ENCODE data around the gene NEK5. TPM values are rescaled to one million over a fixed set of nuclear protein-coding genes. Genes with fewer than 3 reads are reported as not detected.
A peak's percentile ranks its signal among the peaks of the same experiment; 100 is the strongest.
"Not testable (repeated sequence)": the region's sequence is repeated elsewhere in the genome, so short reads cannot be mapped to it uniquely, and the experiment has no call there.

The NEK5 gene
- total RNA-seq, 1 donor from 2014 or later = 0.94 TPM

DNA sequence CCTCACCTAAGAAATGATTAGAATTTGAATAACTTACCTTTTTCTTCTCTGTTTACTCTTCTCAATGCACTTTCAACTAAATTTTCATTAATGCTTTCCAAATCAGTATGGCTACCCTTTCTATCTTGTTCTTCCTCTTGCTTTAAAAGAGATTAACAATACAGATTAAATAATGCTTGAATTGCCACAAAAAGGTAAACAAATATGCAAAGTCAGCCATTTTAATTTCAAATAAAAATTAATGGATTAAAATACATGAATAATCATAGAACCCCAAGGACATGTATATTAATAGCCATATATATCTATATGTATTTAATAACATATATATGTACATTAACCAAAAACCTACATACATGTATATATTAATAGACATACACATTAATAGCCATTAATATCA lies 7.9 kb upstream of the NEK5 start:
- no peak for DNase-seq

DNA sequence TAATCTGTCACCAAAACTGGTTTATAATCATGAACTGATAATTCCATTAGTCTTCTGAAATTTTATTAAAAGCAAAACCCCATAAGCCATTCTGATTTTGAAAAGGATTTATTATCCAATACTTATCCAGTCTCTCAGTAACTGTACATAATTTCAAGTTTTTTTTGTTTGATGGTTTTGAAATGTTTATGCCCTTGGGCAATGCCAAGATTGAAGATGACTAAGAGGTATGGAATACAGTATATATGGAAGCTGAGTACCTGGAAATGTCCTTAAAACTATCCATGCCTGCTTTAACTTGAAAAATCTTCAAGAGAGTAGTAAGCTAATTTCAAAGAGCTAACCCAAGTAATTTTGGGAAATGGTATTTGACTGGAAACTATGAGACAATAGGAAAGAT lies 1.8 kb upstream of the NEK5 start:
- no peak for DNase-seq

DNA sequence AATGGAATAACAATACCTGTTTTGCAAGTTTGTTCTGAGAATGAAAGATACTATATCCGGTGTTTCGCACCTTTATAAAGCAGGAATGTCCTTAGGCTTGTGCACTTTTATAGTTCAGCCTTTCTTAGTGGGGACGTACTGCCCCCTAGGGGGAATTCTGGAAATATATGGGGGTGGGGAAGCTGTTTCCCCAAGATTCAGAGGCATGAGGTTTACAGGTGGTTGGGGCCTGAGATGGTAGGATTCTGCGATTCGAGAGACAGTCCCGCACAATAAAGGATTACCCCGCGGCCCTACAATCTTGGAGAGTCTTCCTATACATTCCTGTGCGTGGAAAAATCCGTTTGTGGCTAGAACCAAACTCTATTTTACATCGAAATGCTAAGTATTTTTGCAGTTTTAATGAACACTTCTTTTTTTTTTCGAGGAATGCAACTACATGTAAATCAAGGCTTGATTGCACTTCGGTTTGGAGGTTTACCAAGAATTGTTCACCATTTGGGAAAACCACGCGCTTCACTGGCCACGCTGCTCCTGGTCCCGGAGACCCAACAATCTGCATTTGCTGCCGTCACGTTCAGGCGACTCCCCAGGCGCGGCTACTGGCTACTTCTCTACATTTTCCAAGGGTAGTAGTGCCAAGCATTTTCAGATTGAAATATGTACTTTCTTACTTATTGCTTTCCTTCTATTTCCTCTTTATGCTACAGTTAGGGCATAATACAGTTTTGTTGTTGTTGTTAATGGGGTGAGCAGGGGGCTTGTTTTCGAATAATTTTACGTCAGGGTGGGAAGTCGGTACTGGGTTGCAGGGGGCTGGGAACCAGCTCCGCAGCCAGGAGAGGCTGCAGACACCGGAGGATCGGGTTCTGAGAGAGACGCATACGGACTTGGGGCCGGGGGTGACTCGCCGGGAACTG lies 830 bp downstream of the NEK5 start:
- peak; percentile 10 for DNase-seq

DNA sequence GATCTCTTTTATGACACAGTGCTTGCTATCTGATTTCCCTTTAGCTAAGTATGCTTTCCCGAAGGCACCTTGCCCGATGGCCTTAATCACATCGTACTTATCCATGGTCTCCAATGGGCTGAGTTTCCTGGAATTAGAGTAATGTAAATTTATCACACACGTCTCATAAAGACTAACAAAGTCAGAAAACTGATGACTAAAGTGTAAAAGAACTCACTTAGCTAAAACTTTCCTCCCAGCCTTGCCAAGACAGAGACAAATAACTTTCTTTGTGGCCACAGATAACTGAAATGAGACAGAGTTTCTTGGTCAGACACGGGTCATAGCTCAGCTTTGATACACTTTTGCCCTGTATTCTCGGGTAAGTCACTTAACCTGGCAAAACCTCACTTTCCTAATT lies 1.5 kb downstream of the NEK5 start:
- DNase-seq = no peak

DNA sequence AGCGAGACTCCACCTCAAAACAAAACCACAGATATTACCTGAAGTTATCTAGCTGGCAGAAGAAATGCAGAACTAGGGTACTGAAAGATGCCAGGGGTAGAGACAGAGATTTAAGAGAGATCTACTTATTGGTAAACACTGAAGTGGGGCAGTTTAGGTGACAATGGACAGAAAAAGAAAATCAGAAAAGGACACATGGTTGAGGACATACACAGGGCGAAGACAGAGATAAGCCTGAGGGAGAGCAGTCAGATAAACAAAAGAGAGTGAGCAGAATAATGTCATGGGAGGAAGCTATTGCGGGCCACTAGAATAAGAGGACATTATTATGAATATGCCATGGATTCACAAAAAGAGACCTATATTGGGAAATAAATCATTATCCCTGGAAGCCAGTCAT lies 3.3 kb downstream of the NEK5 start:
- no peak for DNase-seq

DNA sequence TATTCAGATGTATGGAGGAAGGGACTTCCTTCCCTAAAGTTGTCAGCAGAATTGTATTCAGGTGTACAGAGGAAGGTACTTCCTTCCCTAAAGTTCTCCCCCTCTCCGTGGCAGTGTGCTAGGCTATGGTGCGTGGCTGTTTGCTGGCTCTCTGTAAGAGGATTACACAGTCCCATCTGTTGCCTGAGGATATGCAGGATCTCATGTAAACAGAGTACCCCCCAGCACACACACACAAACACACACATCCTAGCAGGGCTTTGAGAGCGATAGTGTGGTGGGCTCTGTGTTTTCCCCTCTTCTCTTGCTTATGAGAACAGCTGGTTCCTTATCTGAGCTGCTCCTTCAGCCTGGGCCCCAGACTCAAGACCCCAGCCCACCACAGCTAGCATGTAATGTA lies 10.3 kb downstream of the NEK5 start:
- no peak for DNase-seq

DNA sequence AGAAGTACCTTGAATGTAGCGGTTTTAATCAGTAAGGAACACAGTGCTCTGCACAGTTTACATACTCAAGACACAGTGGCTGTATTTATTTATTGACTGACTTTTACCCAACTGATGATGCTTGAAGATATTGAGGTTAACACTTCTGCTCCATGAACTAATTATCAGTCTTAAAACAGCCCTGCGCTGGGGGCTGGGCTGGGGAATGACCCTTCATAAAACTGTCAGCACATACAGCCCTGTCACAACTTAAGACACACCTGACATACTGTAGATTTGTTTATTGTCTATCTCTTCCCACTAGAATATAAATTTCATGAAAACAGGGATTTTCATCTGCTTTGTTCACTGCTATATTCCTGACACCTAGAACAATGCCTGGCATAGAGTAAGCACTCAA lies 10.8 kb downstream of the NEK5 start:
- no peak for DNase-seq

DNA sequence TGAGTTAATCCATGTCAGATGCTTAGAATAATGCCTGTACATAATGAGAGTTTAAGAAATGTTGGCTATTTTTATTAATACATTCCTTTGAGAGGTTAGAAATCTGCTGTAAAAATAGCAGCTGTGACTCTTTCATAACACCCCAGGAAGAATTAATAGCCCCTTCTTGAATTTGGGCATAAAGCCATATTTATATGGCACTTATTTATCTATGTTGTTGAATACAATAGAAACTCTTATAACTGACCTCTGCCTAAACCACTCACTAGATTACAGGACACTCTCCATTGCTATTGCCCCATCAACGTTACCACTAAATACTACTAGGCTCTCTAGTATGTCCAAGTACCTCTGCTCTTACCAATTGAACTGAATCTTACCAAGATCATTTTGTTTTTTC lies 16.3 kb downstream of the NEK5 start:
- DNase-seq = no peak

DNA sequence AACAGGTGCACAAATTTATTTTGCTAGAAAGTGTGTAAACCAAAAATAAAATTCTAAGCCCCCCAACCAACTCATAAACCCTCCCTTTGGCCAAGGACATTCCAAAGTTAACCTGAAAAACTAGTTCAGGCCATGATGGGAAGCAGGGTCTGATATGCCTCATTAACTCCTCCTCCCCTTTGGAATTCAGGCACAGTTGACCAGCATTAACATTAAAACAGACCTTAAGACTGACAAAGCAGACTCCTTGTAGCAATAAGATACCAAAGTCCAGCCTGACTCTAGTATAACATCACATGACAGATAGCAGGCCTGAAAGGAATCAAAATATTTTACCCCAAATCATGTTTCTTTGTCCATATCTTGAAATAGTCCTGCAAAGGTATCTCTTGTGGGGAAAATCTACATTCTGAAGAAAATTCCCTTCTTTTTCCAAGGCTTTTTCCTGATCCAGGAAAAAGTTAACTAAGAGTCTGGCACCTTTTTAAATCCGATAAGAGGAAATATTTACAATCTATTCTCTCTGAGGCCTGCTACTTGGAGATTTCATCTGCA lies 19.7 kb downstream of the NEK5 start:
- no peak for DNase-seq

DNA sequence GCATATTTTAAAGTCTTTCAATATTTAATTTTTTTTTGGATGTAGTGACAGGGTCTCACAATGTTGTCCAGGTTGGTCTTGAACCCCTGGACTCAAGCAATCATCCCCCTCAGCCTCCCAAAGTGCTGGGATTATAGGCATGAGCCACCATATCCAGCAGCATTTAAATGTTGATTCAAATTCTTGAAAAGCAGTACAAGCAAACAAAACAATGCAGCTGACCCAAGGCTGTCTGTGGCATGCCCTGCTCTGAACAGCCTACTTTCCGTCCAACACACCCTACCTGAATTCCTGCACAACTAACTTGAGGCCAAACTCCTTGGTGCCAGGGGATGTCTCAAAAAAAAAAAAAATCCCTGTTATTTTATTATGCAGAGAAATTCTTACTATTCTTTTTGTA lies 23.0 kb downstream of the NEK5 start:
- DNase-seq = no peak

DNA sequence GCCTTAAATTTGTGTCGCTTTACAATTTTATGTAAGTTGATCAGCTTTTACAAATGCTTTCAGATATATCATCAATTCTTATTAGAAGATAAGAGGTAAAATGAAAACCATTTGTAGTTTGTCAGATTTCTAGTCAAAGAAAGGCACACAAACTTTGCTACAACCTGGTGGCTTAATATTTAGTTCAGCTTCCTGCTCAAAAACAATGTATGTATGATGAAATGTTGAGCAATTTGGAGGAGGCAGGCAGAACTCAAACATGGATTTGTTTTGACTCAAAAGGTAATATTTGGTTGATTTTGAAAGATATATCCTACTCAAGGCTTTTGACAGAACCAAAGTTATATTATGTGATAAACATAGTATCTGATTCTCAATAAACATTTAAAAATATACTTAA lies 24.2 kb downstream of the NEK5 start:
- DNase-seq = no peak

DNA sequence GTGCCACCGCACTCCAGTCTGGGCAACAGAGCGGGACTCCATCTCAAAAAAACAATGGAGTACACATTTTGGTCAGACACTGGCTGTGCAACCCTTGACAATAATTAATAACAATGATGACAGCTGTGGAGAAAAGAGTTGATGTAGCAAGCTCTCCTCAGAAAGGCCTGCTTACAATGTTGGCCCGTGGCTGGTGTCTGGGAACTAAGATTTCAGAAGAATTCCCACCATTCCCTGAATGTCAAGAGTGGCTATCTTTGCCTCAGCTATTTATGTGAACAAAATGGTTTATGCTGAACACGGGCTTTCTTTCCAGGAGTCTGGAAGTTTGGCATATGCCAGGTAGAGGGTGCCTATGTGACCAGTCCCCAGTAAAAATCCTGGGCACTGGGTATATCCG lies 25.5 kb downstream of the NEK5 start:
- no peak for DNase-seq

DNA sequence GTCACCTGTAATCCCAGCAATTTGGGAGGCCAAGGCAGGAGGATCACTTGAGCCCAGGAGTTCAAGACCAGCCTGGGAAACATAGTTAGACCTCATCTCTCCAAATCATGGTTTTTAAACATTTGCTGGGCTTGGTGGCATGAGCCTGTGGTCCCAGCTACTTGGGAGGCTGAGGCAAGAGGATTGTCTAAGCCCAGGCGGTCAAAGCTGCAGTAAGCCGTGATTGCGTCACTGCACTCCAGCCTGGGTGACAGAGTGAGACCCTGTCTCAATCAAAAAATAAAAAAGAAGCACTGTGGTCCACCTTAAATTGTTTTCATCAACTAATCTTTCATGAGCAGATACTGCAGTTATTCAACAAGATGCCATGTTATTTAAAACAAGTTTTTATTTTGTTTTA lies 26.4 kb downstream of the NEK5 start:
- not testable (repeated sequence) for DNase-seq

DNA sequence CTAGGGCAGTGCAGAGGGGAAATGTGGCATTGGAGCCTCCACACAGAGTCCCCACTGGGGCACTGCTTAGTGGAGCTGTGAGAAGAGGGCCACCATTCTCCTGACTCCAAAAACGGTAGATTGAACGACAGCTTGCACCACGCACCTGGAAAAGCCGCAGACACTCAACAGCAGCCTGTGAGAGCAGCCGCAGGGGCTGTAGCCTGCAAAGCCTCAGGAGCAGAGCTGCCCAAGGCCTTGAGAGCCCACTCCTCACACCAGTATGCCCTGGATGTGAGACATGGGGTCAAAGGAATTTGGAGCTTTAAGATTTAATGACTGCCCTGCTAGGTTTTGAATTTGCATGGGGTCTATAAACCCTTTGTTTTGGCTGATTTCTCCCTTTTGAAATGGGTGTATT lies 31.7 kb downstream of the NEK5 start:
- no peak for DNase-seq

DNA sequence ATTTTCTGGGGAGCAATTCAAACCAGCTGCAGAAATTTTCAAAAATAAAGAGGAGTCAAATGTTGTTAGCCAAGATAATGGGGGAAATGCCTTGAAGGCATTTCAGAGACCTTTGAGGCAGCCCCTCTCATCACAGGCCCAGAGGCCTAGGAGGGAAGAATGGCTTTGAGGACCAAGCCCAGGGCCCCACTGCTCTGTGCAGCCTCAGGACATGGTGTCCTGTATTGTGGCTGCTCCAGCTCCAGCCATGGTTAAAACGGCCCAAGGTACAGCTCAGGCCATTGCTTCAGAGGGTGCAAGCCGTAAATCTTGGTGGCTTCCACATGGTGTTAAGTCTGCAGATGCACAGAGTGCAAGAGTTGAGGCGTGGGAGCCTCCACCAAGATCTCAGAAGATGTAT lies 32.1 kb downstream of the NEK5 start:
- DNase-seq = no peak

DNA sequence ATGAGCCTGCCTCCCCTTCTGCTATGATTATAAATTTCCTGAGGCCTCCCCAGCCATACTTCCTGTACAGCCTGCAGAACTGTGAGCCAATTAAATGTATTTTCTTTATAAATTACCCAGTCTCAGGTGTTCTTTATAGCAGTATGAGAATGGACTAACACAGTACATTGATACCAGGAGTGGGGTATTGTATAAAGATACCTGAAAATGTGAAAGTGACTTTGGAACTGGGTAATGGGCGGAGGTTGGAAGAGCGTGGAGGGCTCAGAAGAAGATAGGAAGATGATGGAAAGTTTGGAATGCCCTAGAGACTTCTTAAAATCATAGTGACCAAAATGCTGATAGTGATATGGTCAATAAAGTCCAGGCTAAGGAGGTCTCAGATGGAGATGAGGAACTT lies 32.8 kb downstream of the NEK5 start:
- DNase-seq = no peak

DNA sequence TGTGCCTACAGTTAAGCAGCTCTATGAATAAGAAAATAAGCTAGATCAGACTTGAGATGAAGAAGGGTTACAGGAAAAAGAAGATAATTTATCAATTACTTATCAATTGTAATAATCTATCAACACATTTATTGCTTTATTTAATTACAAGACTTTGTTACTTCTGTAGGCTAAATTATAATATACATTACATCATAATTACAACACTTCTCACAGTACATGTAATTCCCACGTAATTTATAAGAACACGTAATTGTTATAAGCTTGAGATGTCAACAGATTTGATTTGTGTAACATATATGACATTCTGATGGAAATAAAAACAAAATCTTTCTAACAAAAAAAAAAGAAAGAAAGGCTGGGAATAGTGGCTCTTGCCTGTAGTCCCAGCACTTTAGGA lies 36.8 kb downstream of the NEK5 start:
- no peak for DNase-seq

DNA sequence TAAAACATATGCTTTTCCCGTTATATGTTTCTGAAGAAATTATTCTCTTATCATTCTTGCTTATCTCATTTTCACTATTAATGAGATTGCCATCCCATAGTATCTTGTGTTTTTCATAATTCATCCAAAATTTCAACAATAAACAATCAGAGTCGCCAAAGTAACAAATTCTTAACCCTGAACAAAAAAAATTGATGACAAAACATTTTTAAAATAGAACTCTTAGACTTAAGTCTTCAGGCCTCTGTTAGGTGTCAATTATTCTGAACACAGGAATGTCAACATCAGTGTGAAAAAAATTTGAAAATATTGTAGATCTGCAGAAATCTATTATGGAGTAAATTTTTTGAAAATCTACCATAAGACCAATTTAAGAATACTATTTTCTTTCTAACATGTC lies 37.4 kb downstream of the NEK5 start:
- DNase-seq = no peak

DNA sequence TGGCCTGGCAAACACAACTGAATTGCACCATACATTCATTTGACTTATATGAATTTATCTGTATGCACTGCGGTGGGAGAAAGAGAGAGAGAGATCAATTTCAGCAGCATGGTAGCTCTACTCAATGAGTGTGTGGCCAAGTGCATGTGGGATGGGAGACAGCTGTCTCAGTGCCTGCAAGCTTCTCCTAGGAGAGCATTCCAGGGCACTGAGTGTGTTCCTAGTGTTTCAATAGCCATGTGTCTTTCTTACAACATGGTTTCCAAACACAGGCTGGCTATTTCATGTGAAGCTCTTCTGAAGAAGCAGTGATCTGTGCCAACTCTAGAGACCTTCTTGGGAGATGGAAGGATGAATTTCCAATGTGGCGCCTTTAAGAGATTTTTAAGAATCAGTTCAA lies 43.5 kb downstream of the NEK5 start:
- DNase-seq = no peak

DNA sequence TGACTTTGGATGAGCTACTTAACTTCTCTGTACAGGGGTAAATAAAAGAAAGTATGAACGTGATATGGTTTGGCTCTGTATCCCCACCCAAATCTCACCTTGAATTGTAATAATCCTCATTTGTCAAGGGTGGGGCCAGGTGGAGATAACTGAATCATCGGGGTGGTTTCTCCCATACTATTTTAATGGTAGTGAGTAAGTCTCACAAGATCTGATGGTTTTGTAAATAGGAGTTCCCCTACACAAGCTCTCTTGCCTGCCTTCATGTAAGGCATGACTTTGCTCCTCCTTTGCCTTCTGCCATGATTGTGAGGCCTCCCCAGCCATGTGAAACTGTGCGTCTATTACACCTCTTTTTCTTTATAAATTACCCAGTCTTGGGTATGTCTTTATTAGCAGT lies 43.9 kb downstream of the NEK5 start:
- DNase-seq = not testable (repeated sequence)

DNA sequence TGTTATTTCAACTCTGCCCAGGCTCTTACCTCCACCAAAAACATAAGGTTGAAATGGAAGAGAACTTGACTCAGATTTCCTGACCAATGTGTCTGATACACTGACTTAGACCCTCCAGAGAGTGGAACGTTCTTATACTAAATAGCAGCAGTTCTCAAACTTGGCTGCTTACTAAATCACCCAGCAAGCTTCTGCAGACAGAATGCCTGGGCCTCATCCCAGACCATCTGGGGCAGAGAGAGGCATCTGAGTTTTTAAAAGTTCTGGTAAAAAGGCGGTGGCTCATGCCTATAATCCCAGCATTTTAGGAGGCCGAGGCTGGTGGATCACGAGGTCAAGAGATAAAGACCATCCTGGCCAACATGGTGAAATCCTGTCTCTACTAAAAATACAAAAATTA lies 46.3 kb downstream of the NEK5 start:
- no peak for DNase-seq

DNA sequence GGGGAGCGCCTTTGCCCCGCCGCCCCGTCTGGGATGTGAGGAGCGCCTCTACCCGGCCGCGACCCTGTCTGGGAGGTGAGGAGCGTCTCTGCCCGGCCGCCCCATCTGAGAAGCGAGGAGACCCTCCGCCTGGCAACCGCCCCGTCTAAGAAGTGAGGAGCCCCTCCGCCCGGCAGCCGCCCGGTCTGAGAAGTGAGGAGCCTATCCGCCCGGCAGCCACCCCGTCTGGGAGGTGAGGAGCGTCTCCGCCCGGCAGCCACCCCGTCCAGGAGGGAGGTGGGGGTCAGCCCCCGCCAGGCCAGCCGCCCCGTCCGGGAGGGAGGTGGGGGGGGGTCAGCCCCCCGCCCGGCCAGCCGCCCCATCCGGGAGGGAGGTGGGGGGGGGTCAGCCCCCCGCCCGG lies 49.0 kb downstream of the NEK5 start:
- not testable (repeated sequence) for DNase-seq

DNA sequence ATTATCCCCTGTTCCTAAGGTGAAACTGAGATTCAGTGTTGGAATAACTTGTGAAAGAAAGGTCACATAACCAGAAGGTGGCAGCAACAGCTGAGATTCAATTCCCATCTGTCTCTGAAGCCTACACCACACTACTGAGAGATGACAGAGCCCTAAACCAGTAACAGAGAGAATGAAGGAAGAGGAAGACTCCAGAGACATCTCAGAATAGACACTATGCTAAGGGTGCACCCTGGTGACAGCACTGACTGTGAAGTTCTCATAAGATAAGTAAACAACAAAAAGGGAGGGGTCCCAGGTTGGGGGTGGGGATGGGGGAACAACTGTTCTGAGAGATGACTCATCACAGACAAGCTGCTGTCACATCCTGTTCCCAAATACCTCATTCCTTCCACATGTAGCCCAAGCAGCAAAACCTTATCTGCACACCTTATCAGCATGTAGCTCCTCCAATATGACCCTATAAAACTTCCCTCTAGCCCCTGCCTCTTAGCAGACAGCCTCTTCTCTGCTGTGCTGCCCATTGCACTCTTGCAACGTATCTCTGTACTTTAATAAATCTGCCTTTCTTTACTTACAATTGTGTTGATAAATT lies 57.8 kb downstream of the NEK5 start:
- DNase-seq = no peak

DNA sequence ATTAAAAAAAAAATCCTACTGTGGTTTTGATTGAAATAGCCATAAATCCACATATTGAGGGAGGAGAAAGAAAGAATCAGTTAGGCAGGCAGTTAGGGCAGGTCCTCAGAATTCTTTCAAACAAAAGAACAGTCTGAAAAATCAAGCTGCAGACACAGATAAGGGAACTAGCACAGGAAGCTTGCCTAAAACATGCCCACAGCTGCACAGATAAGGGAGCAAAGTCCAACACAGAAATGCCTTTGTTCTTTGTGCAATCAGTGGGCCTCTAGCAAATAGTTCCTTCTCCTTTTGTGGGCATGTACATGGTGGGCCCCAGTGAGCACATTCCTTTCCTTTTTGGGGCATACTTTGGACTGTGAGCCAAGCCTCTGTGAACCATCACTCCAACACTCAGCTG lies 61.6 kb downstream of the NEK5 start:
- DNase-seq = no peak

Data from occipital lobe (tissue), 2 donors.